ENCODE data around the gene PRICKLE2. TPM values are rescaled to one million over a fixed set of nuclear protein-coding genes. Genes with fewer than 3 reads are reported as not detected.

Gene PRICKLE2
- total and polyA plus RNA-seq, 2 donors (not counting 3 experiments of a cell fraction or from before 2014, with no cell fraction given) = 3.0 to 7.1 TPM

DNA sequence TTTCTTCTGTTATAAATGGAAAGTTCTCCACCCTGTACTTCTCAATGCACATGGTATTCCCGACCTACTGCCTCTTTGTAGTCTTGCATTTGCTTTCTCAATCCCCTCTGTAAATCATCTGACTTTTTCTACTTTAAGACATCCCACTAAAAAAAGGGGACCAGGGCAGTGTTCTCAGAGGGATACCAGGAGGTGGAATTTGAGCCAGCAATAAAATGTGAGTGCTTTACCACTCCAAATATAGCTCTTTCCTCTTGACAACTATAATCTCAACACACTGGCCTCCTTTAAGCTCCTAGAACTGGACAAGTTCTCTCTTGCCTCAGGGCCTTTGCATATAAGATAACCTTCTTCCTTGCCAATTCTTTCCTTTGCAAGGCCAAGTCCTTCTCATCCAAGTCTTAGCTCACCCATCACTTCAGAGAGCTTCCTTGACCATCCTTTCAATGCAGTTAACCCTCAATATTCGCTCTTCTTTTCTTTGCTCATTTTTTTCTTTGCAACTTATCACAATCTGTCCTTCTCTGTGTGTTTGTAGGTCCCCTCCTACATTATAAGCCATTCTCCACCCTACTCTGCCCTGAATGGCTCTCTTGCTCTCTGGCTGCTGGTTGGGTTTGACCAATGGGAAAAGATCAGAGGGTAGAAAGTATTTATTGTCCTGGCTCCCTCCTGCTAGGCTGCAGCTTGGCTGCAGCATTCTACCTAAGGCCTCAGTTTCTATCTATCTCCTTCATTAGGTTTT lies 93.4 kb downstream of the PRICKLE2 start:
- intact Hi-C loops (cut with micrococcal nuclease) (no loop called here), dilution Hi-C loops (cut with MboI; ENCODE audit: extremely low pct_ligation_motif_present, low sequenced_read_pairs) (no loop called here)
- H3K9ac ChIP-seq (replicated peaks; ENCODE audit: extremely low read depth, insufficient read depth, low read length) = no peak overlapping the region
- H3K9me1 ChIP-seq (replicated peaks; ENCODE audit: control insufficient read depth, extremely low read depth, insufficient read depth, low read length) = no peaks in the 10 kb centered on the region
- no peaks in the 10 kb centered on the region for H3K36me3 ChIP-seq (ENCODE audit: control insufficient read depth in 2 of 2, extremely low read depth in 1 of 2, insufficient read depth in 2 of 2, low read length in 2 of 2)
- BruUV-seq (replicated peaks) = no TSS peak
- H3K4me2 ChIP-seq (ENCODE audit: insufficient read depth, low read length) = no peak overlapping the region
- no peak for DNase-seq (ENCODE audit: low read depth, low spot score)
- no peaks in the 10 kb centered on the region for H3K4me1 ChIP-seq (ENCODE audit: control insufficient read depth, extremely low read depth, insufficient read depth, low read length)
- no peaks in the 10 kb centered on the region for H3K27me3 ChIP-seq (ENCODE audit: control insufficient read depth in 2 of 2, insufficient read depth in 2 of 2, low read length in 2 of 2)
- no peak overlapping the region for H3K4me3 ChIP-seq (replicated peaks in 1 of 3; ENCODE audit: insufficient read depth in 1 of 3, low read depth in 1 of 3, low read length in 3 of 3)
- no peak for FAIRE-seq
- CTCF ChIA-PET = no interaction called here
- no peaks in the 10 kb centered on the region for H3K79me2 ChIP-seq (ENCODE audit: control insufficient read depth, insufficient read depth, low read length)
- POLR2A ChIA-PET = no interaction called here
- no peak for TF ChIP-seq MAX (IDR thresholded peaks at IDR 0.05; ENCODE audit: insufficient read depth, insufficient read length)
- TF ChIP-seq POLR2A (IDR thresholded peaks at IDR 0.05; ENCODE audit: low read depth, low read length) = no peak
- TF ChIP-seq MYC (IDR thresholded peaks at IDR 0.05; ENCODE audit: low read depth, low read length) = no peak
- no peak for TF ChIP-seq JUN (IDR thresholded peaks at IDR 0.05; ENCODE audit: borderline replicate concordance, insufficient read depth, insufficient read length, low read depth)
- no peak for TF ChIP-seq GATA2 (IDR thresholded peaks at IDR 0.05; ENCODE audit: insufficient read depth, insufficient read length, low read depth, low read length)
- TF ChIP-seq FOS (IDR thresholded peaks at IDR 0.05; ENCODE audit: borderline replicate concordance, insufficient read depth, low read length) = no peak
- no peak for TF ChIP-seq EZH2 (IDR thresholded peaks at IDR 0.05; ENCODE audit: borderline replicate concordance, low read depth, low read length, severe bottlenecking)
- TF ChIP-seq POLR2AphosphoS5 (IDR thresholded peaks at IDR 0.05; ENCODE audit: insufficient read depth, low read depth, low read length) = no peak
- TF ChIP-seq, protein P1, sequence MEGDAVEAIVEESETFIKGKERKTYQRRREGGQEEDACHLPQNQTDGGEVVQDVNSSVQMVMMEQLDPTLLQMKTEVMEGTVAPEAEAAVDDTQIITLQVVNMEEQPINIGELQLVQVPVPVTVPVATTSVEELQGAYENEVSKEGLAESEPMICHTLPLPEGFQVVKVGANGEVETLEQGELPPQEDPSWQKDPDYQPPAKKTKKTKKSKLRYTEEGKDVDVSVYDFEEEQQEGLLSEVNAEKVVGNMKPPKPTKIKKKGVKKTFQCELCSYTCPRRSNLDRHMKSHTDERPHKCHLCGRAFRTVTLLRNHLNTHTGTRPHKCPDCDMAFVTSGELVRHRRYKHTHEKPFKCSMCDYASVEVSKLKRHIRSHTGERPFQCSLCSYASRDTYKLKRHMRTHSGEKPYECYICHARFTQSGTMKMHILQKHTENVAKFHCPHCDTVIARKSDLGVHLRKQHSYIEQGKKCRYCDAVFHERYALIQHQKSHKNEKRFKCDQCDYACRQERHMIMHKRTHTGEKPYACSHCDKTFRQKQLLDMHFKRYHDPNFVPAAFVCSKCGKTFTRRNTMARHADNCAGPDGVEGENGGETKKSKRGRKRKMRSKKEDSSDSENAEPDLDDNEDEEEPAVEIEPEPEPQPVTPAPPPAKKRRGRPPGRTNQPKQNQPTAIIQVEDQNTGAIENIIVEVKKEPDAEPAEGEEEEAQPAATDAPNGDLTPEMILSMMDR (IDR thresholded peaks at IDR 0.05; ENCODE audit: extremely low read depth in 1 of 2, insufficient read depth in 1 of 2, low read depth in 1 of 2, low read length in 2 of 2) = no peak
- no peaks in the 10 kb centered on the region for H3K9me3 ChIP-seq (replicated peaks; ENCODE audit: control insufficient read depth, insufficient read depth, low read length)
- no peak overlapping the region for H2AFZ ChIP-seq (ENCODE audit: low read depth, low read length)
- H3K27ac ChIP-seq (ENCODE audit: insufficient read depth, low read depth, low read length) = no peak overlapping the region
- H4K20me1 ChIP-seq (replicated peaks; ENCODE audit: control insufficient read depth, extremely low read depth, insufficient read depth, low read length) = no peaks in the 10 kb centered on the region
